Trophoblast cell (in vitro differentiated cells and primary cell): ENCODE measurements around the gene STK33.
A peak's percentile ranks its signal among the peaks of the same experiment; 100 is the strongest.

Experiments
- DNase-seq, 2 donors: peaks; one replicate each; pipeline ENCODE4 v3.0.0-alpha.2; 2016
- H2AFZ ChIP-seq: 2 replicates; pipeline ENCODE4 v1.6.1; 2013; ENCODE audit warnings: low read length, moderate library complexity, mild to moderate bottlenecking; ENCODE audit not compliant: insufficient read depth, poor library complexity
- H2AK5ac ChIP-seq: 2 replicates; pipeline ENCODE4 v1.6.1; 2013; ENCODE audit warnings: mild to moderate bottlenecking, low read length
- H2BK120ac ChIP-seq: 2 replicates; pipeline ENCODE4 v1.6.1; 2013; ENCODE audit warnings: low read length, mild to moderate bottlenecking, moderate library complexity; ENCODE audit not compliant: insufficient read depth, poor library complexity
- H2BK12ac ChIP-seq: 2 replicates; pipeline ENCODE4 v1.6.1; 2013; ENCODE audit warnings: mild to moderate bottlenecking, low read length, moderate library complexity
- H2BK5ac ChIP-seq: 2 replicates; pipeline ENCODE4 v1.6.1; 2013; ENCODE audit warnings: low read length, low read depth, moderate library complexity, mild to moderate bottlenecking; ENCODE audit not compliant: poor library complexity
- H3K14ac ChIP-seq: 2 replicates; pipeline ENCODE4 v1.6.1; 2013; ENCODE audit warnings: mild to moderate bottlenecking, low read length
- H3K18ac ChIP-seq: 2 replicates; pipeline ENCODE4 v1.6.1; 2013; ENCODE audit warnings: mild to moderate bottlenecking, low read length
- H3K23ac ChIP-seq: 2 replicates; pipeline ENCODE4 v1.6.1; 2013; ENCODE audit warnings: low read length
- H3K27ac ChIP-seq: 2 replicates; pipeline ENCODE4 v1.5.1; 2013; ENCODE audit warnings: low read depth, mild to moderate bottlenecking, inconsistent platforms, low read length, moderate library complexity
- H3K27me3 ChIP-seq: 2 replicates; pipeline ENCODE4 v1.6.1; 2013; ENCODE audit warnings: inconsistent platforms, mild to moderate bottlenecking, low read length, moderate library complexity; ENCODE audit not compliant: insufficient read depth
- H3K36me3 ChIP-seq, 2 experiments: 1 replicate in 1 of 2; 2 replicates in 1 of 2; pipeline ENCODE4 v1.6.1; 2013; ENCODE audit warnings: low read length in 2 of 2, mild to moderate bottlenecking in 2 of 2, moderate library complexity in 1 of 2; ENCODE audit not compliant: insufficient read depth in 2 of 2, control insufficient read depth in 1 of 2
- H3K4ac ChIP-seq: 2 replicates; pipeline ENCODE4 v1.6.1; 2013; ENCODE audit warnings: low read depth, mild to moderate bottlenecking, low read length, moderate library complexity
- H3K4me1 ChIP-seq, 2 experiments: 1 replicate in 1 of 2; 2 replicates in 1 of 2; pipeline ENCODE4 v1.6.1; 2013; ENCODE audit warnings: low read length in 2 of 2, mild to moderate bottlenecking in 2 of 2, moderate library complexity in 1 of 2; ENCODE audit not compliant: insufficient read depth in 2 of 2, control insufficient read depth in 1 of 2
- H3K4me2 ChIP-seq: 2 replicates; pipeline ENCODE4 v1.6.1; 2013; ENCODE audit warnings: inconsistent platforms, mild to moderate bottlenecking, low read length, moderate library complexity
- H3K4me3 ChIP-seq: 2 replicates; pipeline ENCODE4 v1.5.1; 2013; ENCODE audit warnings: mild to moderate bottlenecking, low read depth, low read length, inconsistent platforms
- H3K79me1 ChIP-seq: one replicate; pipeline ENCODE4 v1.6.1; 2013; ENCODE audit warnings: low read length
- H3K79me2 ChIP-seq: 2 replicates; pipeline ENCODE4 v1.6.1; 2013; ENCODE audit warnings: low read length, mild to moderate bottlenecking; ENCODE audit not compliant: control insufficient read depth, insufficient read depth, poor library complexity
- H3K9ac ChIP-seq: 2 replicates; pipeline ENCODE4 v1.6.1; 2013; ENCODE audit warnings: mild to moderate bottlenecking, low read length
- H3K9me3 ChIP-seq: 2 replicates; pipeline ENCODE4 v1.6.1; 2013; ENCODE audit warnings: low read depth, mild to moderate bottlenecking, control low read depth, inconsistent platforms, low read length; ENCODE audit not compliant: insufficient read depth
- H4K12ac ChIP-seq: 2 replicates; pipeline ENCODE4 v1.6.1; 2013; ENCODE audit warnings: low read depth, mild to moderate bottlenecking, low read length, moderate library complexity
- H4K8ac ChIP-seq: 2 replicates; pipeline ENCODE4 v1.6.1; 2013; ENCODE audit warnings: low read depth, mild to moderate bottlenecking, low read length, moderate library complexity
- H4K91ac ChIP-seq: one replicate; pipeline ENCODE4 v1.6.1; 2013; ENCODE audit warnings: low read depth, mild to moderate bottlenecking, low read length, moderate library complexity
- WGBS: extraction: QIAGEN DNeasy Blood & Tissue Kit; methylation state at CpG from one replicate; pipeline ENCODE4 v1.1.7; 2013; ENCODE audit warnings: missing lambda C conversion rate; ENCODE audit not compliant: insufficient read length, insufficient coverage; ENCODE audit errors: extremely low coverage; 5-methylcytosine and 5-hydroxymethylcytosine counted together

The STK33 gene

DNA sequence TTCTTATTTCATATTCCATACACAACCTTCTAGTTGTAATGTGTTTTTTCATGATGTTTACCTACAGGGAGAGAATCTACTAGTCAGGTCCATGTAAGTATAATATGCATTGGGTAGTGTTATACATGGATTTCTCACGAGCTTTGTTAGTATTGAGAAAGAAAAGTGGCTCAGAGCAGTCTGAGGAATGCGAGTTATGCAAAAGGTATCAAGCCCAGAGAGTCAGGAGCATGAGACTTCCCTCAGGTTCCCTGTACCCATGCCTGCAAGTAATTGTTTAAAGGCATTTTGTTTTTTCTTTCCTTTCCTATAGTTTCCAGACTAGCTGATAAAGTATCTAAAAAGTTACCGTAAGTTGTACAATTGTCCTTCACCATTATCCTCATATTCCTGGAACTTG lies 66.1 kb downstream of the STK33 start:
- Histone ChIP-seq H3K79me1 (no peaks in the 10 kb centered on the region), H2AFZ (no peak overlapping the region), H3K4me3 (no peak overlapping the region), H2BK12ac (no peak overlapping the region), H2BK120ac (no peak overlapping the region), H4K91ac (no peak overlapping the region), H3K18ac (no peak overlapping the region), H3K9ac (no peak overlapping the region), H2BK5ac (no peak overlapping the region), H3K4me1 (no peaks in the 10 kb centered on the region), H3K36me3 (no peaks in the 10 kb centered on the region), H3K23ac (no peak overlapping the region), H3K9me3 (no peaks in the 10 kb centered on the region), H3K4me2 (no peak overlapping the region), H4K12ac (no peak overlapping the region), H3K27ac (no peak overlapping the region), H4K8ac (no peak overlapping the region), H3K79me2 (no peaks in the 10 kb centered on the region), H2AK5ac (no peak overlapping the region), H3K4ac (no peak overlapping the region), H3K27me3 (no peaks in the 10 kb centered on the region), H3K14ac (no peak overlapping the region)
- peak; percentile 43 to 78 for DNase-seq
- no CpG with 5 or more reads among the region's 3 CpGs for WGBS

DNA sequence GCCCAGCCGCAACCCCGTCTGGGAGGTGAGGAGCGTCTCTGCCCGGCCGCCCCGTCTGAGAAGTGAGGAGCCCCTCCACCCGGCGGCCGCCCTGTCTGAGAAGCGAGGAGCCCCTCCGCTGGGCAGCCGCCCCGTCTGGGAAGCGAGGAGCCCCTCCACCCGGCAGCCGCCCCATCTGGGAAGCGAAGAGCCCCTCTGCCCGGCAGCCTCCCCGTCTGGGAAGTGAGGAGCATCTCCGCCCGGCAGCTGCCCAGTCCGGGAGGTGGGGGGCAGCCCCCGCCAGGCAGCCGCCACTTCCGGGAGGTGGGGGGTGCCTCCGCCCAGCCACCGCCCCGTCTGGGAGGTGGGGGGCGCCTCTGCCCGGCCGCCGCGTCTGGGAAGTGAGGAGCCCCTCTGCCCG lies 70.6 kb downstream of the STK33 start:
- WGBS: no CpG with 5 or more reads among the region's 34 CpGs
- Histone ChIP-seq H3K79me1 (no peaks in the 10 kb centered on the region), H3K23ac (no peak overlapping the region), H3K4ac (no peak overlapping the region), H3K27ac (no peak overlapping the region), H4K8ac (no peak overlapping the region), H3K79me2 (no peaks in the 10 kb centered on the region), H2AFZ (no peak overlapping the region), H2BK120ac (no peak overlapping the region), H3K9ac (no peak overlapping the region), H3K27me3 (no peaks in the 10 kb centered on the region), H3K18ac (no peak overlapping the region), H2AK5ac (no peak overlapping the region), H4K12ac (no peak overlapping the region), H3K9me3 (no peaks in the 10 kb centered on the region), H3K4me3 (no peak overlapping the region), H3K4me1 (no peaks in the 10 kb centered on the region), H3K14ac (no peak overlapping the region), H2BK5ac (no peak overlapping the region), H3K36me3 (no peaks in the 10 kb centered on the region), H2BK12ac (no peak overlapping the region), H3K4me2 (no peak overlapping the region), H4K91ac (no peak overlapping the region)
- DNase-seq: no peak

DNA sequence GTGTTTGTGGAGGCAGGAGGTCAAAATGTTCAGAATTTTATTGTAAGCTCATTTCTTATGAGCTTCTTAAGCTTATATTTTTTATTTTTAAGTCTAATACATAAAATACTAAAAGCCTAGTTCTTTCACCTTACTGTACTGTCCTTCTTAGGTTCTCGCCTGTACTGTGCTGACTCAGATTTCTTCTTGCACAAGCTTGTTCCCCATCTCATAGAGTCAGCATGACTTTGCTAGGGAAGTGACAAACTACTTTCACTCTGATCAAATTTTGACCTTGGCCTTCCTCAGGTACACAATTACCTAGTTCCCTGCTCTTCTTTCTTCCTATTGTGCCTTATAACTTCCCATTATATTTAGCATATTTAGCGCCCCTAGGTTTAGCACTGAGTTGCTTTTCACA lies 81.5 kb downstream of the STK33 start:
- Histone ChIP-seq H3K18ac (no peak overlapping the region), H3K4me3 (no peak overlapping the region), H3K9ac (no peak overlapping the region), H4K8ac (no peak overlapping the region), H2AFZ (no peak overlapping the region), H3K14ac (no peak overlapping the region), H3K9me3 (peaks cover 9% of the 10 kb centered on the region), H2BK5ac (no peak overlapping the region), H3K4me1 (no peaks in the 10 kb centered on the region), H4K12ac (no peak overlapping the region), H2BK12ac (no peak overlapping the region), H3K79me2 (no peaks in the 10 kb centered on the region), H2BK120ac (no peak overlapping the region), H2AK5ac (no peak overlapping the region), H3K36me3 (no peaks in the 10 kb centered on the region), H3K4ac (no peak overlapping the region), H3K4me2 (no peak overlapping the region), H3K27ac (no peak overlapping the region), H3K23ac (no peak overlapping the region), H4K91ac (no peak overlapping the region), H3K79me1 (no peaks in the 10 kb centered on the region), H3K27me3 (no peaks in the 10 kb centered on the region)
- DNase-seq: no peak
- no CpG with 5 or more reads among the region's 2 CpGs for WGBS

DNA sequence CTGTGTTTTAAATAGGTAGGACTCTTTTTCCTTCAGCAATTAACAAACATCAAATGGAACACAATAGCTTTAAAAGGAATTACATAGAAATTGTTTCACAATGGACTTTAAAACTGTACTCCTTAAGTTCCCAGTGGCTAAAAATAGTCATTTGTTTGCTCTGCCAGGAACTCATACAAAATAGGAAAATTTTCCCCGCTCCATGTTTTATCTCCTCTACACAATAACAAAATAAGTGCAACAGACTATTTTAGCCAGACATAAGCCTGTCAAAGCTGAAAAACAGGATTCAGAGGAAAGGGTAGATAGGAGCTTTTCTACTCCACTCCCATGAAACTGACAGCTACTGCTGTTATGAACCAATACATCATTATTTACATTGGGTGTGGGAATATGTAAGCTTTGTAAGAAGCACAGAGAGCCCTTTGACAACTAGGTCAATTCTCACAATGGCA lies 90.1 kb downstream of the STK33 start:
- Histone ChIP-seq H3K4me3 (no peak overlapping the region), H3K9ac (no peak overlapping the region), H3K4me2 (no peak overlapping the region), H3K18ac (no peak overlapping the region), H2BK120ac (no peak overlapping the region), H3K14ac (no peak overlapping the region), H2BK12ac (no peak overlapping the region), H3K36me3 (no peaks in the 10 kb centered on the region), H4K8ac (no peak overlapping the region), H4K12ac (no peak overlapping the region), H3K23ac (no peak overlapping the region), H3K79me1 (no peaks in the 10 kb centered on the region), H4K91ac (no peak overlapping the region), H3K27ac (no peak overlapping the region), H3K9me3 (no peaks in the 10 kb centered on the region), H2AK5ac (no peak overlapping the region), H2BK5ac (no peak overlapping the region), H3K4me1 (no peaks in the 10 kb centered on the region), H2AFZ (no peak overlapping the region), H3K4ac (no peak overlapping the region), H3K79me2 (no peaks in the 10 kb centered on the region), H3K27me3 (no peaks in the 10 kb centered on the region)
- no peak for DNase-seq
- WGBS: no CpG with 5 or more reads among the region's 1 CpG
